ENCODE results near the gene RAP1GAP. TPM values are rescaled to one million over a fixed set of nuclear protein-coding genes. Genes with fewer than 3 reads are reported as not detected.

RAP1GAP gene
- total and polyA plus RNA-seq, 9 of the 15 experiments (the other 6 are each of a cell fraction or from before 2014, with no cell fraction given): 0.29 to 30.2 (median 19.2) TPM

DNA sequence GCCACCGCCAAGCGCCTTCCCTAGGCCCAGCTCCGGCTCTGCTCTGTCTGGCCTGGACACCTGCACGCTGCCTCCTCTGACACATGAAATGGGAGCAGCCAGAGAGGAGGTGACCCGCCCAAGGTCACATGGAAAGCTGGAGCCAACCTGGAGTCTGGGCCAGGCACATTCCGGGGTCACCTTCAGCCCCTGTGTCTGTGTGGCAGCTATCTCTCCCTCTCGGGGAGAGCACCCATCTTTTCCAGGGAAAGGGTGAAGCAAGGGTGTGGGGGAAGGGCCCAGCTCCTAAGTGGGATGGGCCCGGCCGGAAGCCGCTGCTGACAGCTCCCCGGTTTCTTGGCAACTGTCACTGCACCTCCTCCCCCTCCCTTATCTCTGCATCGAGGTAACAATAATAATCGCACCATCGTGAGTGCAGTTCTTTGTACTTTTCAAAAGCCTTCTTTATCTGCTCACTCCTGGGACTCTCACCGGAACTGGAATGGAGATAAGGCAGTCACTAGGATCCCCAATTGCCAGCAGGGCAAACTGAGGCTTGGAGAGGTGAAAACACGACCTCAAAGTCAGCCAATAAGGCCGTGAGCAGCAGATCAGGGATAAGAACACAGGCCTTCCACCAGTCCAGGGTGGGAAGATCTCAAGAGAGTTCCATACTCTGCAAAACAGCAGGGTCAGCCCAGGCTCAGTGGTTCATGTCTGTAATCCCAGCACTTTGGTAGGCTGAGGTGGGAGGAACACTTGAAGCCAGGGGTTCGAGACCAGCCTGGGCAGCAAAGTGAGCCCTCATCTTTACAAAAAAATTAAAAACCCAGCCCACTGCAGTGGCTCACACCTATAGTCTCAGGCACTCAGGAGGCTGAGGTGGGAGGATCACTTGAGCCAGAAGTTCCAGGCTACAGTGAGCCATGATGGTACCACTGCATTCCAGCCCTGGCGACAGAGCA is 36.9 kb downstream of the RAP1GAP start (continued):
- peak; percentile 63 for TF ChIP-seq BHLHE40 (IDR thresholded peaks at IDR 0.05; ENCODE audit: low read length)
- TF ChIP-seq CREM (IDR thresholded peaks at IDR 0.05; ENCODE audit: low read depth): peak; percentile 84
- TF ChIP-seq ZNF24 (IDR thresholded peaks at IDR 0.05): 0 out of 2 replicates have a peak, but pooled peaks have one; percentile 34
- TF ChIP-seq, protein P1, sequence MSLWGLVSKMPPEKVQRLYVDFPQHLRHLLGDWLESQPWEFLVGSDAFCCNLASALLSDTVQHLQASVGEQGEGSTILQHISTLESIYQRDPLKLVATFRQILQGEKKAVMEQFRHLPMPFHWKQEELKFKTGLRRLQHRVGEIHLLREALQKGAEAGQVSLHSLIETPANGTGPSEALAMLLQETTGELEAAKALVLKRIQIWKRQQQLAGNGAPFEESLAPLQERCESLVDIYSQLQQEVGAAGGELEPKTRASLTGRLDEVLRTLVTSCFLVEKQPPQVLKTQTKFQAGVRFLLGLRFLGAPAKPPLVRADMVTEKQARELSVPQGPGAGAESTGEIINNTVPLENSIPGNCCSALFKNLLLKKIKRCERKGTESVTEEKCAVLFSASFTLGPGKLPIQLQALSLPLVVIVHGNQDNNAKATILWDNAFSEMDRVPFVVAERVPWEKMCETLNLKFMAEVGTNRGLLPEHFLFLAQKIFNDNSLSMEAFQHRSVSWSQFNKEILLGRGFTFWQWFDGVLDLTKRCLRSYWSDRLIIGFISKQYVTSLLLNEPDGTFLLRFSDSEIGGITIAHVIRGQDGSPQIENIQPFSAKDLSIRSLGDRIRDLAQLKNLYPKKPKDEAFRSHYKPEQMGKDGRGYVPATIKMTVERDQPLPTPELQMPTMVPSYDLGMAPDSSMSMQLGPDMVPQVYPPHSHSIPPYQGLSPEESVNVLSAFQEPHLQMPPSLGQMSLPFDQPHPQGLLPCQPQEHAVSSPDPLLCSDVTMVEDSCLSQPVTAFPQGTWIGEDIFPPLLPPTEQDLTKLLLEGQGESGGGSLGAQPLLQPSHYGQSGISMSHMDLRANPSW (CRISPR knock-in tag; IDR thresholded peaks at IDR 0.05): no peak
- TF ChIP-seq ZNF311 (CRISPR knock-in tag; IDR thresholded peaks at IDR 0.05): peak; percentile 65
- TF ChIP-seq, protein P2, sequence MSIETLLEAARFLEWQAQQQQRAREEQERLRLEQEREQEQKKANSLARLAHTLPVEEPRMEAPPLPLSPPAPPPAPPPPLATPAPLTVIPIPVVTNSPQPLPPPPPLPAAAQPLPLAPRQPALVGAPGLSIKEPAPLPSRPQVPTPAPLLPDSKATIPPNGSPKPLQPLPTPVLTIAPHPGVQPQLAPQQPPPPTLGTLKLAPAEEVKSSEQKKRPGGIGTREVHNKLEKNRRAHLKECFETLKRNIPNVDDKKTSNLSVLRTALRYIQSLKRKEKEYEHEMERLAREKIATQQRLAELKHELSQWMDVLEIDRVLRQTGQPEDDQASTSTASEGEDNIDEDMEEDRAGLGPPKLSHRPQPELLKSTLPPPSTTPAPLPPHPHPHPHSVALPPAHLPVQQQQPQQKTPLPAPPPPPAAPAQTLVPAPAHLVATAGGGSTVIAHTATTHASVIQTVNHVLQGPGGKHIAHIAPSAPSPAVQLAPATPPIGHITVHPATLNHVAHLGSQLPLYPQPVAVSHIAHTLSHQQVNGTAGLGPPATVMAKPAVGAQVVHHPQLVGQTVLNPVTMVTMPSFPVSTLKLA (conservative IDR thresholded peaks at IDR 0.05): peak in 1 of 2 experiments; percentile 87; a peak in 3 of 4 replicates
- no peak for TF ChIP-seq DIDO1 (tag; IDR thresholded peaks at IDR 0.05; ENCODE audit: low read depth)
- TF ChIP-seq GTF2F1 (IDR thresholded peaks at IDR 0.05; ENCODE audit: low read depth, low read length): 0 out of 2 replicates have a peak, but pooled peaks have one; percentile 10
- peak; percentile 40 for TF ChIP-seq RBBP5 (IDR thresholded peaks at IDR 0.05; ENCODE audit: borderline replicate concordance, insufficient read depth, low read length, poor library complexity, severe bottlenecking)
- TF ChIP-seq ILF3 (IDR thresholded peaks at IDR 0.05; ENCODE audit: borderline replicate concordance): no peak
- no peak for TF ChIP-seq NR2C2 (CRISPR knock-in tag; IDR thresholded peaks at IDR 0.05)
- TF ChIP-seq NR2C2 (tag; IDR thresholded peaks at IDR 0.05): peak; percentile 82
- no peak for TF ChIP-seq HNRNPH1 (optimal IDR thresholded peaks at IDR 0.05; ENCODE audit: low read depth, low read length)
- TF ChIP-seq MAFF (IDR thresholded peaks at IDR 0.05; ENCODE audit: low read length): no peak
- TF ChIP-seq SMC3 (conservative IDR thresholded peaks at IDR 0.05; ENCODE audit: insufficient read depth, low read depth, low read length): 0 out of 2 replicates have a peak, but pooled peaks have one; percentile 13
- TF ChIP-seq MEIS2 (IDR thresholded peaks at IDR 0.05; ENCODE audit: partially characterized antibody): peak; percentile 92
- TF ChIP-seq LARP7 (IDR thresholded peaks at IDR 0.05): no peak
- no peak for TF ChIP-seq CREBBP (IDR thresholded peaks at IDR 0.05; ENCODE audit: low read depth, low read length)
- TF ChIP-seq HDAC1 (IDR thresholded peaks at IDR 0.05): peak; percentile 92 to 95
- TF ChIP-seq TEAD2 (tag; IDR thresholded peaks at IDR 0.05): no peak
- peak; percentile 59; the same call in 1 of the 2 replicates for TF ChIP-seq MEF2D (tag; conservative IDR thresholded peaks at IDR 0.05; ENCODE audit: low read depth)
- TF ChIP-seq, protein P3, sequence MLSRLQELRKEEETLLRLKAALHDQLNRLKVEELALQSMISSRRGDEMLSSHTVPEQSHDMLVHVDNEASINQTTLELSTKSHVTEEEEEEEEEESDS (CRISPR knock-in tag; IDR thresholded peaks at IDR 0.05): no peak
- peak; percentile 75 for TF ChIP-seq PML (IDR thresholded peaks at IDR 0.05; ENCODE audit: low read length)
- peak; percentile 59; the same call in 1 of the 2 replicates for TF ChIP-seq TARDBP (IDR thresholded peaks at IDR 0.05)
- TF ChIP-seq HDAC8 (tag; IDR thresholded peaks at IDR 0.05): peak; percentile 35; the same call in 1 of the 2 replicates
- TF ChIP-seq CSDE1 (IDR thresholded peaks at IDR 0.05): no peak

Measured in K562 (cell line).